K562 (cell line): ENCODE measurements around the gene ACTG2. TPM values are rescaled to one million over a fixed set of nuclear protein-coding genes. Genes with fewer than 3 reads are reported as not detected.
A peak's percentile ranks its signal among the peaks of the same experiment; 100 is the strongest.

Experiments used
- ATAC-seq: fragments of 200-7000 bp; cut with Tn5 transposase; 3 replicates; pipeline ENCODE4 v1.9.1; 2020; ENCODE audit warnings: moderate library complexity
- BruUV-seq: library from RNA; stranded (reverse); fragments of 400-500 nt; replicated peaks from 2 replicates; lab custom pipeline; 2021; lab: Mats Ljungman, UMichigan
- CTCF ChIA-PET: fragments of 300-600 bp; formaldehyde crosslinking; extraction: SDS; loops from one replicate; lab custom pipeline; 2021; ENCODE audit warnings: low intra/inter-chr PET ratio; lab: Yijun Ruan, JAX
- POLR2A ChIA-PET: fragments of 300-600, 350-650 bp; sonication (Branson Sonifier 250); formaldehyde crosslinking; extraction: SDS; loops from one replicate; lab custom pipeline; 2021; ENCODE audit warnings: antibody characterized with exemption, inconsistent platforms; lab: Yijun Ruan, JAX
- DNase-seq, 4 experiments: peaks; one replicate each; pipeline versions ENCODE4 v3.0.0 to v3.0.0-alpha.2; 2011 to 2018; ENCODE audit warnings: low spot score in 3 of 4, mixed read lengths in 3 of 4; ENCODE audit errors: extremely low read depth in 1 of 4
- FAIRE-seq: peaks from 2 replicates; lab custom pipeline; 2011; peaks lifted over from hg19 to GRCh38; lab: Jason Lieb, UNC
- H2AFZ ChIP-seq: 2 replicates; pipeline ENCODE4 v1.6.0; 2011; ENCODE audit warnings: low read depth, low read length, control low read depth, inconsistent platforms
- H3K27ac ChIP-seq: fragments of 200-600 bp; 3 replicates; pipeline ENCODE4 v1.8.0; 2011; ENCODE audit warnings: low read depth, mild to moderate bottlenecking, control low read depth, inconsistent platforms, low read length, moderate library complexity, mixed read lengths; ENCODE audit errors: extremely low read depth
- H3K27me3 ChIP-seq, 2 experiments: fragments of 300-600 bp in 1 of 2; 2 replicates in 1 of 2; 3 replicates in 1 of 2; pipeline versions ENCODE4 v1.6.0 to v1.8.0; 2011; ENCODE audit warnings: inconsistent platforms in 2 of 2, low read length in 2 of 2, mild to moderate bottlenecking in 1 of 2, mixed read lengths in 1 of 2, moderate library complexity in 1 of 2; ENCODE audit not compliant: control insufficient read depth in 2 of 2, insufficient read depth in 2 of 2
- H3K36me3 ChIP-seq: fragments of 300-600 bp; 3 replicates; pipeline ENCODE4 v1.8.0; 2011; ENCODE audit warnings: mild to moderate bottlenecking, low read length, inconsistent platforms; ENCODE audit not compliant: control insufficient read depth, insufficient read depth
- H3K4me1 ChIP-seq, 2 experiments: fragments of 200-600 bp in 1 of 2; replicated peaks in 1 of 2; 2 replicates in 1 of 2; 3 replicates in 1 of 2; pipeline versions ENCODE4 v1.5.1 to v1.8.0; 2011; ENCODE audit warnings: inconsistent platforms in 2 of 2, low read length in 2 of 2, mild to moderate bottlenecking in 1 of 2, mixed read lengths in 1 of 2, moderate library complexity in 1 of 2; ENCODE audit not compliant: control insufficient read depth in 2 of 2, insufficient read depth in 2 of 2
- H3K4me2 ChIP-seq: 2 replicates; pipeline ENCODE4 v1.6.1; 2011; ENCODE audit warnings: low read length, control low read depth, inconsistent platforms, mixed read lengths; ENCODE audit not compliant: insufficient read depth
- H3K4me3 ChIP-seq: fragments of 200-600 bp; sonication (generic), shearing (Covaris generic); 2 replicates; pipeline ENCODE4 v1.5.1; 2016; ENCODE audit warnings: control low read depth, inconsistent platforms
- H3K79me2 ChIP-seq: fragments of 200-600 bp; 3 replicates; pipeline ENCODE4 v1.8.0; 2011; ENCODE audit warnings: low read length, inconsistent platforms; ENCODE audit not compliant: control insufficient read depth, insufficient read depth
- H3K9ac ChIP-seq, 2 experiments: 2 replicates each; pipeline versions ENCODE4 v1.6.0 to v1.6.1; 2011; ENCODE audit warnings: low read depth in 2 of 2, low read length in 2 of 2, control low read depth in 1 of 2, inconsistent platforms in 1 of 2, mild to moderate bottlenecking in 1 of 2, mixed read lengths in 1 of 2; ENCODE audit not compliant: insufficient read depth in 1 of 2
- H3K9me1 ChIP-seq: one replicate; pipeline ENCODE4 v1.6.0; 2011; ENCODE audit warnings: inconsistent platforms, mild to moderate bottlenecking, low read length, moderate library complexity; ENCODE audit not compliant: control insufficient read depth, insufficient read depth
- H3K9me3 ChIP-seq: replicated peaks from 2 replicates; pipeline ENCODE4 v1.5.1; 2011; ENCODE audit warnings: low read depth, low read length, inconsistent platforms; ENCODE audit not compliant: control insufficient read depth, insufficient read depth
- H4K20me1 ChIP-seq: replicated peaks from 2 replicates; pipeline ENCODE4 v1.6.1; 2011; ENCODE audit warnings: low read length, inconsistent platforms, mixed read lengths; ENCODE audit not compliant: control insufficient read depth, insufficient read depth
- BRD9 ChIP-seq: fragments of 450-650 bp; IDR thresholded peaks from 2 replicates; pipeline ENCODE4 v1.6.1; 2018; ENCODE audit warnings: low read depth; ENCODE audit not compliant: partially characterized antibody
- CBFA2T3 ChIP-seq: fragments of 450-650 bp; IDR thresholded peaks from 2 replicates; pipeline ENCODE4 v1.6.1; 2017
- ELF1 ChIP-seq: fragments of 200-800 bp; sonication (Bioruptor generic); IDR thresholded peaks from 2 replicates; pipeline ENCODE4 v1.6.1; 2016; ENCODE audit warnings: missing genetic modification characterization, missing compliant biosample characterization
- FIP1L1 ChIP-seq: fragments of 200-400 bp; formaldehyde crosslinking; IDR thresholded peaks from 2 replicates; pipeline ENCODE4 v1.6.1; 2018; ENCODE audit warnings: mild to moderate bottlenecking, low read depth, low read length; ENCODE audit not compliant: poor library complexity, severe bottlenecking
- RBM25 ChIP-seq: fragments of 200-400 bp; formaldehyde crosslinking; IDR thresholded peaks from 2 replicates; pipeline ENCODE4 v1.6.1; 2018; ENCODE audit warnings: low read length, low read depth, moderate library complexity; ENCODE audit not compliant: severe bottlenecking
- TEAD4 ChIP-seq, 2 experiments: sonication (generic) in 1 of 2; formaldehyde crosslinking in 1 of 2; IDR thresholded peaks; 2 replicates each; pipeline versions ENCODE4 v1.6.1 to v1.8.0; 2012 to 2022; ENCODE audit warnings: borderline replicate concordance in 1 of 2, inconsistent platforms in 1 of 2, low read length in 1 of 2, mild to moderate bottlenecking in 1 of 2, missing genetic modification reagents in 1 of 2
- ZBTB11 ChIP-seq, 3 experiments: fragments of 200-800 bp in 1 of 3; fragments of 250-450 bp in 1 of 3; fragments of 450-650 bp in 1 of 3; sonication (Bioruptor Pico) in 1 of 3; sonication (Bioruptor generic) in 1 of 3; formaldehyde crosslinking in 1 of 3; IDR thresholded peaks; 2 replicates each; pipeline versions ENCODE4 v1.6.1 to v1.8.0; 2016 to 2022; ENCODE audit warnings: mild to moderate bottlenecking in 2 of 3, missing genetic modification characterization in 2 of 3, missing compliant biosample characterization in 1 of 3, moderate library complexity in 1 of 3
- ZFX ChIP-seq: sonication (generic); formaldehyde crosslinking; IDR thresholded peaks from 2 replicates; pipeline ENCODE4 v1.8.0; 2022; ENCODE audit warnings: mild to moderate bottlenecking, missing genetic modification reagents, moderate library complexity
- ZNF695 ChIP-seq: fragments of 450-650 bp; formaldehyde crosslinking; IDR thresholded peaks from 2 replicates; pipeline ENCODE4 v1.4.0; 2020; ENCODE audit warnings: mild to moderate bottlenecking, moderate library complexity
- ZNF696 ChIP-seq: fragments of 250-450 bp; sonication (Bioruptor Pico); conservative IDR thresholded peaks from 2 replicates; pipeline ENCODE4 v1.4.0; 2020; ENCODE audit warnings: mild to moderate bottlenecking, moderate library complexity
- WGBS: fragments of 100-300 bp; shearing (Covaris generic); methylation state at CpG from one replicate; pipeline ENCODE4 v1.1.6; 2016; ENCODE audit warnings: low coverage, mixed read lengths; ENCODE audit not compliant: insufficient coverage; ENCODE audit errors: missing lambda C conversion rate; 5-methylcytosine and 5-hydroxymethylcytosine counted together
- in situ Hi-C: fragments of 300-500 bp; cut with MboI; formaldehyde crosslinking; loops from 4 replicates; pipeline ENCODE4 v1.15.0; 2018; ENCODE audit warnings: inconsistent platforms, mixed read lengths
- intact Hi-C: fragments of 100-400 bp; cut with micrococcal nuclease; formaldehyde crosslinking; loops from 2 replicates; pipeline ENCODE4 v1.14.2; 2022
- polyA plus RNA-seq, 8 experiments: library from polyadenylated mRNA; depleted of rRNA in 4 of 8; stranded (reverse) in 5 of 8; unstranded in 3 of 8; fragments of >200 nt; fragmentation: Nextera tagmentation in 2 of 8; fragmentation: Illumina TruSeq in 1 of 8; extraction: Ambion mirVana in 2 of 8; extraction: Trizol in 1 of 8; gene quantifications; 2 replicates each; pipeline versions ENCODE4 v1.2.1 to v1.2.3, GENCODE V29; 2011 to 2014; ENCODE audit warnings: inconsistent platforms in 1 of 8, missing spikeins in 1 of 8
- total RNA-seq, 7 experiments: library from RNA; depleted of rRNA in 6 of 7; stranded (reverse); fragments of >200 nt in 6 of 7; fragmentation: Illumina TruSeq in 2 of 7; extraction: Trizol in 2 of 7; gene quantifications; 2 replicates each; pipeline versions ENCODE4 v1.2.1 to v1.2.3, GENCODE V29; 2011 to 2021; ENCODE audit warnings: low replicate concordance in 1 of 7
- TF ChIP-seq, protein P1 (sequence below): sonication (generic); formaldehyde crosslinking; IDR thresholded peaks from 2 replicates; pipeline ENCODE4 v1.9.0; 2022; ENCODE audit warnings: mild to moderate bottlenecking, missing genetic modification reagents

The ACTG2 gene
- total and polyA plus RNA-seq, 9 of the 15 experiments (the other 6 are each of a cell fraction or from before 2014, with no cell fraction given) = 0.06 to 0.60 TPM; not detected in 7

- Histone ChIP-seq H3K4me3 (no peak overlapping the region), H3K4me2 (no peak overlapping the region), H3K79me2 (no peaks in the 10 kb centered on the region), H3K9ac (no peak overlapping the region), H3K9me3 (no peaks in the 10 kb centered on the region), H4K20me1 (no peaks in the 10 kb centered on the region), H3K27me3 (no peaks in the 10 kb centered on the region), H3K36me3 (no peaks in the 10 kb centered on the region), H2AFZ (no peak overlapping the region), H3K9me1 (no peaks in the 10 kb centered on the region), H3K4me1 (peaks cover 9 to 15% of the 10 kb centered on the region in 2 experiments), H3K27ac (no peak overlapping the region)
- in situ Hi-C loops (no loop called here), intact Hi-C loops (no loop called here)
- FAIRE-seq (no peak), DNase-seq (no peak), ATAC-seq (no peak)
- POLR2A ChIA-PET = interaction anchor here (1.3 kb wide), 1 partner anchor 10 kb away, joined by 3 read pairs; no protein-coding TSS in a partner anchor
- CTCF ChIA-PET = no interaction called here
- 33% methylated on average over 4 of the region's 4 CpGs for WGBS
- no peak for TF ChIP-seq ZNF695
- TF ChIP-seq ZFX = no peak
- no peak for TF ChIP-seq BRD9
- no peak for TF ChIP-seq CBFA2T3
- TF ChIP-seq FIP1L1 = no peak
- no TSS peak for BruUV-seq
Measured at GRCh38 chr2:73917696-73918207, 24.9 kb downstream of the ACTG2 start.

DNA sequence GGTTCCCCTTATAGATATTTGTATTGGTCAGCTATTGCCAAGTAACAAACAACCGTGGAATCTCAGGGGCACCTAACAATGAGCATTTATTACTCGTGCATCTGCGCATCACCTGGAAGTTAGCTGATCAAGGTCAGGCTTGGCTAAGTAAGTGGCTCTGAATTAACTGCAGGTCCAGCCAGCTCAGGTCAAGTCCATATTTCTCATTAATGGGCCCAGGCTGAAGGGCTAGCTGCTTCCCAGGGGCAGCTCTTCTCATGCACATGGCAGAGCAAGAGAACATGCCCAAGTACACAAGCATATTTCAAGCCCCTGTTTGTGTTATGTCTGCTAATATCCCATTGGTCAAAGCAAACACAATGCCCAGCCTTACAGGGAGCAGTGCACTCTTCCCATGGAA, 26.0 kb downstream of the ACTG2 start:
- H4K20me1 ChIP-seq = no peaks in the 10 kb centered on the region
- WGBS = 49% methylated on average over 3 of the region's 3 CpGs
- no peaks in the 10 kb centered on the region for H3K79me2 ChIP-seq
- DNase-seq (no peak), ATAC-seq (no peak), FAIRE-seq (no peak)
- no peak overlapping the region for H3K27ac ChIP-seq
- no peak overlapping the region for H3K4me2 ChIP-seq
- no peak overlapping the region for H3K9ac ChIP-seq
- no peaks in the 10 kb centered on the region for H3K36me3 ChIP-seq
- intact Hi-C loops = no loop called here
- H3K9me1 ChIP-seq = no peaks in the 10 kb centered on the region
- H3K4me3 ChIP-seq = no peak overlapping the region
- ChIA-PET CTCF (no interaction called here), POLR2A (no interaction called here)
- no TSS peak for BruUV-seq
- in situ Hi-C loops = no loop called here
- H3K4me1 ChIP-seq = peaks cover 9 to 18% of the 10 kb centered on the region in 2 experiments
- H3K27me3 ChIP-seq = no peaks in the 10 kb centered on the region
- H3K9me3 ChIP-seq = no peaks in the 10 kb centered on the region
- no peak overlapping the region for H2AFZ ChIP-seq
- no peak for TF ChIP-seq ELF1
- TF ChIP-seq TEAD4 (IDR thresholded peaks at IDR 0.05; ENCODE audit: low read length) = no peak
- TF ChIP-seq TEAD4 (CRISPR knock-in tag; IDR thresholded peaks at IDR 0.05; ENCODE audit: borderline replicate concordance) = no peak
- TF ChIP-seq RBM25 = peak; percentile 30
- no peak for TF ChIP-seq ZBTB11 (CRISPR knock-in tag; IDR thresholded peaks at IDR 0.05)
- TF ChIP-seq, protein P1, sequence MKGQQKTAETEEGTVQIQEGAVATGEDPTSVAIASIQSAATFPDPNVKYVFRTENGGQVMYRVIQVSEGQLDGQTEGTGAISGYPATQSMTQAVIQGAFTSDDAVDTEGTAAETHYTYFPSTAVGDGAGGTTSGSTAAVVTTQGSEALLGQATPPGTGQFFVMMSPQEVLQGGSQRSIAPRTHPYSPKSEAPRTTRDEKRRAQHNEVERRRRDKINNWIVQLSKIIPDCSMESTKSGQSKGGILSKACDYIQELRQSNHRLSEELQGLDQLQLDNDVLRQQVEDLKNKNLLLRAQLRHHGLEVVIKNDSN = no peak
- TF ChIP-seq ZNF696 = no peak
